GM18505 (cell line): Measurements from ENCODE around the gene FAM181A.

Experiments used
- ATAC-seq: cut with Tn5 transposase; IDR thresholded peaks from one replicate; pipeline ENCODE4 v1.9.1; 2021; ENCODE audit not compliant: unreplicated experiment
- POLR2A ChIP-seq: IDR thresholded peaks from 4 replicates; pipeline ENCODE4 v1.6.1; 2011; ENCODE audit warnings: borderline replicate concordance; ENCODE audit not compliant: insufficient read depth, insufficient read length; ENCODE audit errors: extremely low read depth

FAM181A gene

GRCh38 chr14:93946104-93946503 lies 19.0 kb downstream of the FAM181A start:
- no peak for TF ChIP-seq POLR2A
- no peak for ATAC-seq

GRCh38 chr14:93946541-93947090 lies 19.5 kb downstream of the FAM181A start:
- TF ChIP-seq POLR2A = no peak
- ATAC-seq = no peak

- TF ChIP-seq POLR2A = no peak
- ATAC-seq = no peak
Measured at GRCh38 chr14:93947282-93947681, 20.1 kb downstream of the FAM181A start.

GRCh38 chr14:93949511-93950075 lies 22.4 kb downstream of the FAM181A start:
- TF ChIP-seq POLR2A = peak; percentile 15
- no peak for ATAC-seq

- no peak for TF ChIP-seq POLR2A
- no peak for ATAC-seq
Measured at GRCh38 chr14:93950948-93951634, 23.9 kb downstream of the FAM181A start.

- TF ChIP-seq POLR2A = no peak
- ATAC-seq = no peak
Measured at GRCh38 chr14:93951635-93952540, 24.7 kb downstream of the FAM181A start.

GRCh38 chr14:93952829-93953228 lies 25.7 kb downstream of the FAM181A start:
- peak; percentile 23 for TF ChIP-seq POLR2A

GRCh38 chr14:93953263-93953662 lies 26.1 kb downstream of the FAM181A start:
- ATAC-seq = no peak
- TF ChIP-seq POLR2A = no peak

More at GRCh38 chr14:93952829-93953228, 25.7 kb downstream of the FAM181A start:
- ATAC-seq = no peak

- no peak for TF ChIP-seq POLR2A
- no peak for ATAC-seq
Measured at GRCh38 chr14:93953739-93954515, 26.8 kb downstream of the FAM181A start.

- no peak for TF ChIP-seq POLR2A
- ATAC-seq = no peak
Measured at GRCh38 chr14:93954516-93954830, 27.3 kb downstream of the FAM181A start.

GRCh38 chr14:93954900-93955849 lies 28.0 kb downstream of the FAM181A start:
- peak; percentile 61 for TF ChIP-seq POLR2A
- ATAC-seq = peak; percentile 35
